Right lobe of liver (tissue), 4 donors: ENCODE results near the gene SKA1.

ENCODE experiments used
- CTCF ChIP-seq, 4 donors: fragments of 200-600 bp in 3 of 4; fragments of 450-650 bp in 1 of 4; IDR thresholded peaks; one replicate each; pipeline versions ENCODE4 v1.5.1 to v1.8.0; 2016 to 2022; ENCODE audit warnings: antibody characterized with exemption in 4 of 4, mild to moderate bottlenecking in 2 of 4
- POLR2A ChIP-seq: fragments of 450-650 bp; IDR thresholded peaks from one replicate; pipeline ENCODE4 v1.6.1; 2017; ENCODE audit warnings: antibody characterized with exemption, mild to moderate bottlenecking
- donor health status: DM: no; HTN: no; CAD: no.
- donor health status: DM: no; HTN: no; CAD: no.
- donor health status: DM: no; HTN: yes; CAD: no.

GRCh38 chr18:50395093-50395492, 20.2 kb downstream of the SKA1 start:
- TF ChIP-seq POLR2A (no peak), CTCF (IDR thresholded peaks at IDR 0.05) (no peak)
